GM21515 (cell line): Measurements from ENCODE around the gene SERPINB7.

Experiments used
- ATAC-seq: cut with Tn5 transposase; IDR thresholded peaks from one replicate; pipeline ENCODE4 v1.9.1; 2021; ENCODE audit not compliant: unreplicated experiment

The SERPINB7 gene

DNA sequence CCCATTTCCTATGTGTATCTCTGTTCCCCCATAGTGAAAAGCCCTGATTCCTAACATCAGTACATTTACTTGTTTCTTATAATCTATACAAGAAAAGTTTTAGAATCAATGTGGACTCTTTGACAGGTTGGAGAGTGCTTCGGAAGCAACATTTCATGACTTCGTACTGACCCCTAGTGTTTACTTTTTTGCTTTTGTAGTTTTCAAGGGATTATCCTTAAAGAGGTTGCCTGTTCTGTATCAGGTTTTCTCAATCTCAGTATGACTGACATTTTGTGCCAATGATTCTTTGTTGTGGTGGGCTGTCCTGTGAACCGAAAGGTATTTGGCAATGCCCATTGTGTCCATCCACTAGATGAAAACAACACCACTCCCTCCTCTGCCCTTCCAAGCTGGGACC lies 69.0 kb downstream of the SERPINB7 start:
- ATAC-seq: no peak

DNA sequence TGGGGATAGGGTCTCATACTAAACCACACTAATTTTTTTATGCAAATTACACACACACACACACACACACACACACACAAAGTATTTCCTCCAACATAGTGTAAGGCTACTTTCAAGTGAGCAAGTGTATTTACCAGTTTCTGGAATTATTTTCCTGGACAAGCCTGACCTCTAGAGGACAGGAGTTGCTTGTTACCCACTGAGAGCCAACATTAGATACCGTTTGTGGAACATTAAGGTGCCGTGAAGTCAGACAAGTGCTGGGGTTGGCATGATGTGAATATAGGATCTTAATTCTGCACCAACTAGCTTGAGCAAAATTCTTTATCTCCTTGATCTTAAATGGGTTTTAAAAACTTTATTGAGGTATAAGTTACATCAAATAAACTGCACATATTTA lies 72.9 kb downstream of the SERPINB7 start:
- no peak for ATAC-seq

DNA sequence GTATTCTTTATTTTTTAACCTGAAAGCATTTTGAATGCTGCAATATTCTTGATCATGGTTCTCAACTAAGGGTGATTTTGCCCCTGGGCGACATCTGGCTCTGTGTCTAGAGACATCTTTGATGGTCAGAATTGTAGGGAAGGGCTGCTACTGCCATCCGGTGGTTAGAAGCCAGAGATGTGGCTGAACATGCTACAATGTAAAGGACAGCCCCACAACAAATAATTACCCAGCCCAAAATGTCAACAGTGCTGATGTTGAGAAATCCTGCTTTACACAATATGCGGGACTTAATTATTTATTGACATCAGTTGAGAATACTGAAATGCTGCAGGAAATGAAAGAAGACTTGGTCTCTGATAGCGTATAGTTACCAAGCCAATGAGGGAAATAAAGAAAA lies 74.8 kb downstream of the SERPINB7 start:
- ATAC-seq: peak; percentile 56

DNA sequence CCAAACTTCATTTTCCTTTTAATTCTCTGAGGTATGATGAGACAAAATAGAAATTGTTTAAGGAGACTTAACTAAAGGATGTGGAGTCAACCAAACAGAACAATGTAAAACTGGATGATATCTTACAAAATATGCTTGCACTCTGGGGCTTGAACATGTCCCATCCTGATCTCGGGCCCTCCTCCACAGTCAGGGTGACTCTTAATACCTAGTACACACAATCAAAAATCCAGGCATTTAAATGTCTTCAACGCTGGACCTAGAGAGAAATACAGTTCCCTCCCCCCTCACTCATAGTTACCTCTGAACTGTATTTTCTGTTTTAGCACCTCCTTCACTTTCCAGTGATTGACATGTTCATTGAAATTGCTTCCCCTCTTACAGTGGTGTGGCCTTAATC lies 75.4 kb downstream of the SERPINB7 start:
- ATAC-seq: no peak
